C4-2B (cell line): Measurements from ENCODE around the gene XPO5.

Source experiments
- H3K27ac ChIP-seq: fragments of 450-650 bp; 2 replicates; pipeline ENCODE4 v1.5.1; 2017
- CTCF ChIP-seq: fragments of 450-650 bp; conservative IDR thresholded peaks from 2 replicates; pipeline ENCODE4 v1.5.1; 2017; ENCODE audit warnings: mild to moderate bottlenecking
- ZFX ChIP-seq: fragments of 450-650 bp; IDR thresholded peaks from 2 replicates; pipeline ENCODE4 v1.6.1; 2017

Gene XPO5

GRCh38 chr6:43481075-43481474, 94.8 kb downstream of the XPO5 start:
- H3K27ac ChIP-seq, result no peak overlapping the region
- TF ChIP-seq ZFX (no peak), CTCF (no peak)

GRCh38 chr6:43478008-43478372, 97.8 kb downstream of the XPO5 start:
- H3K27ac ChIP-seq, result peak overlapping the region; percentile 68
- TF ChIP-seq CTCF (no peak), ZFX (no peak)

- TF ChIP-seq CTCF (no peak), ZFX (peak; percentile 29; the same call in 1 of the 2 replicates)
- H3K27ac ChIP-seq, result peak within 1 kb of the TSS; percentile 68
Observed at GRCh38 chr6:43477235-43478007, 98.4 kb downstream of the XPO5 start, which contains the start of gene TJAP1. TJAP1 (plus strand) TSS chr6:43477570; CDS start chr6:43499002, 21,432 bp downstream.

GRCh38 chr6:43476746-43477145, 99.1 kb downstream of the XPO5 start:
- H3K27ac ChIP-seq, result no peak overlapping the region
- TF ChIP-seq CTCF (no peak), ZFX (no peak)

GRCh38 chr6:43475516-43475915, 100.3 kb downstream of the XPO5 start:
- TF ChIP-seq CTCF, result no peak
- TF ChIP-seq ZFX, result no peak
- H3K27ac ChIP-seq, result no peak overlapping the region

- no peak overlapping the region for H3K27ac ChIP-seq
- TF ChIP-seq CTCF (no peak), ZFX (no peak)
Observed at GRCh38 chr6:43472515-43472914, 103.3 kb downstream of the XPO5 start.
